ENCODE measurements around the gene ADAR.

- no peak for TF ChIP-seq POLR2A (IDR thresholded peaks at IDR 0.05)
- no peak for TF ChIP-seq CTCF (IDR thresholded peaks at IDR 0.05 in 8 of 11, conservative IDR thresholded peaks at IDR 0.05 in 3 of 11)
- TF ChIP-seq POLR2AphosphoS5 (IDR thresholded peaks at IDR 0.05): no peak
Observed at GRCh38 chr1:154586231-154586630, 21.8 kb downstream of the ADAR start.

All from spleen (tissue), 7 donors.